ENCODE measurements around the gene MLC1. TPM values are rescaled to one million over a fixed set of nuclear protein-coding genes. Genes with fewer than 3 reads are reported as not detected.

MLC1 gene
- total RNA-seq, 2 donors from 2014 or later, result 0.18 TPM; not detected in 1

DNA sequence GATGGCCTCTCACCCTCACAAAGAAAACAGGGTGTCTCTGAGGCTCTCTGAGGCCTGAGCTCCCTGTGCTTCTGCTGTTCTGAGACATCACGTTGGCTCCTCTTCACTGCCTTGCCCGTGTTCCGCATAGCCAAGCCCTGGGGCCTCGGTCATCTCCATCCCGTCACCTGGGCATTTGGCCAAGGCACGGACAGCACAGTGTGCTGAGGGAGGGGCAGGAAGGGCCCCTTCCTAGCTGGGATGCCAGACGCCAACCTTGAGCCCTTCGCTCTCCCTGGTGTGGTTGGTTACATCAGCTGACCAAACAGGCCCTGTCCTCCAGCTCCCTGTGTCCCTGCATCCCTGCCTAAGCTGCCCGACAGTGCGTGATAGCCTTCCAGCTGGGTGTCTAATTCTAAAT, 30.5 kb upstream of the MLC1 start:
- no peak for DNase-seq

DNA sequence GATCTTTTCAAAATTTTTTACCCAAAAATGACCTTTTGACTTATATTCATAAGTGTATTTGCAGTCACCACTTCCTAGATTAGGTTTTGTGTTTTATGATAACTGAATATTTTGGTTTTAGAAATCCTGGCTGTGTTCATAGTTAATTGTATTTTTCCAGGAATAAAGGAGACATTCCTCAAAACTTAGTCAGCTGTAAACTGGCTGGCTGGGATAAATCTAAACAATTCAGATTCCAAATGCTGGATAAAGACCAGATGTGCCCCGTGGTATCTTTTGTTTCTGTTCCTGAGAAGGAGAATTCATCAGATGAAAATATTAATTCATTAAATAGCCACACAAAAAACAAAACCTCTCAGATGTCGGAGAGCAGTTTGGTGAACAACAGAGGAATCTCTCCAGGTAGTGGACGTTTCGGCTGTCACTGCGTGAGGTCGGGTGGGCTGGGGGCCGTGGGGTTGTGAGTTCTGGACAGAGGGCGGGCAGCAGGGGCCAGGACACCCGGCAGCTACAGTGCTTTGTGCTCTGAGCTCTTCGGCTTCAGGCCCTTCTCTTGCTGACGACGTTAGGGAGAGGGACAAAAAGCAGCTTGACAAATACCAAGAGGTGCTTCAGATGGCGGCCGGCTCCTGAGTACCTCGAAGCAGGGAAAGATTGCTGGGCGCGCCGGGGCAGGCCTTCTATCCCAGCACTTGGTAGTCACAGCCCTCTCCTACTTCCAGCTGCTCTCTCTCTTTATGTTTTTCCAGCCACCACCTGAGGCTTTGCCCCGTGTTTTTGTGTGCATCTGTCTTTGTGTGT, 29.2 kb upstream of the MLC1 start:
- Mint-ChIP-seq H3K4me1 (peaks cover 7% of the 10 kb centered on the region), H3K4me3 (no peak overlapping the region), H3K27ac (no peak overlapping the region), H3K9me3 (no peaks in the 10 kb centered on the region), H3K36me3 (ENCODE audit: low read depth) (no peaks in the 10 kb centered on the region), H3K27me3 (ENCODE audit: insufficient read depth) (peaks cover 5% of the 10 kb centered on the region)
- Histone ChIP-seq H3K36me3 (ENCODE audit: control insufficient read depth, insufficient read depth, low read length) (no peaks in the 10 kb centered on the region), H3K9me3 (ENCODE audit: control insufficient read depth, low read length) (no peaks in the 10 kb centered on the region), H3K27me3 (ENCODE audit: control insufficient read depth, insufficient read depth, low read length, poor library complexity, severe bottlenecking) (no peaks in the 10 kb centered on the region), H3K9ac (ENCODE audit: extremely low read depth, low read length, poor library complexity, severe bottlenecking) (no peak overlapping the region), H3K4me1 (ENCODE audit: control insufficient read depth, insufficient read depth, low read length) (no peaks in the 10 kb centered on the region), H3K4me3 (ENCODE audit: low read length) (no peak overlapping the region), H3K27ac (ENCODE audit: low read depth, low read length) (no peak overlapping the region)
- WGBS, 2 experiments (ENCODE audit: insufficient coverage in 1 of 2, insufficient read length in 1 of 2), result 73 to 88% methylated on average over 9 to 18 of the region's 19 CpGs
- TF ChIP-seq, protein P1, sequence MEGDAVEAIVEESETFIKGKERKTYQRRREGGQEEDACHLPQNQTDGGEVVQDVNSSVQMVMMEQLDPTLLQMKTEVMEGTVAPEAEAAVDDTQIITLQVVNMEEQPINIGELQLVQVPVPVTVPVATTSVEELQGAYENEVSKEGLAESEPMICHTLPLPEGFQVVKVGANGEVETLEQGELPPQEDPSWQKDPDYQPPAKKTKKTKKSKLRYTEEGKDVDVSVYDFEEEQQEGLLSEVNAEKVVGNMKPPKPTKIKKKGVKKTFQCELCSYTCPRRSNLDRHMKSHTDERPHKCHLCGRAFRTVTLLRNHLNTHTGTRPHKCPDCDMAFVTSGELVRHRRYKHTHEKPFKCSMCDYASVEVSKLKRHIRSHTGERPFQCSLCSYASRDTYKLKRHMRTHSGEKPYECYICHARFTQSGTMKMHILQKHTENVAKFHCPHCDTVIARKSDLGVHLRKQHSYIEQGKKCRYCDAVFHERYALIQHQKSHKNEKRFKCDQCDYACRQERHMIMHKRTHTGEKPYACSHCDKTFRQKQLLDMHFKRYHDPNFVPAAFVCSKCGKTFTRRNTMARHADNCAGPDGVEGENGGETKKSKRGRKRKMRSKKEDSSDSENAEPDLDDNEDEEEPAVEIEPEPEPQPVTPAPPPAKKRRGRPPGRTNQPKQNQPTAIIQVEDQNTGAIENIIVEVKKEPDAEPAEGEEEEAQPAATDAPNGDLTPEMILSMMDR (conservative IDR thresholded peaks at IDR 0.05), result no peak
- DNase-seq, result no peak

More for the DNA sequence above, 30.5 kb upstream of the MLC1 start:
- 93 to 100% methylated on average over 9 to 10 of the region's 10 CpGs for WGBS, 2 experiments (ENCODE audit: insufficient coverage in 1 of 2, insufficient read length in 1 of 2)
- Histone ChIP-seq H3K36me3 (ENCODE audit: control insufficient read depth, insufficient read depth, low read length) (no peaks in the 10 kb centered on the region), H3K4me1 (ENCODE audit: control insufficient read depth, insufficient read depth, low read length) (no peaks in the 10 kb centered on the region), H3K4me3 (ENCODE audit: low read length) (no peak overlapping the region), H3K9me3 (ENCODE audit: control insufficient read depth, low read length) (no peaks in the 10 kb centered on the region), H3K27ac (ENCODE audit: low read depth, low read length) (no peak overlapping the region), H3K9ac (ENCODE audit: extremely low read depth, low read length, poor library complexity, severe bottlenecking) (no peak overlapping the region), H3K27me3 (ENCODE audit: control insufficient read depth, insufficient read depth, low read length, poor library complexity, severe bottlenecking) (no peaks in the 10 kb centered on the region)
- H3K27ac Mint-ChIP-seq, result no peak overlapping the region
- no peaks in the 10 kb centered on the region for H3K9me3 Mint-ChIP-seq
- no peak overlapping the region for H3K4me3 Mint-ChIP-seq
- no peaks in the 10 kb centered on the region for H3K36me3 Mint-ChIP-seq (ENCODE audit: low read depth)
- H3K27me3 Mint-ChIP-seq (ENCODE audit: insufficient read depth), result peaks cover 8% of the 10 kb centered on the region
- TF ChIP-seq, protein P1 (conservative IDR thresholded peaks at IDR 0.05), result no peak
- peaks cover 9% of the 10 kb centered on the region for H3K4me1 Mint-ChIP-seq

DNA sequence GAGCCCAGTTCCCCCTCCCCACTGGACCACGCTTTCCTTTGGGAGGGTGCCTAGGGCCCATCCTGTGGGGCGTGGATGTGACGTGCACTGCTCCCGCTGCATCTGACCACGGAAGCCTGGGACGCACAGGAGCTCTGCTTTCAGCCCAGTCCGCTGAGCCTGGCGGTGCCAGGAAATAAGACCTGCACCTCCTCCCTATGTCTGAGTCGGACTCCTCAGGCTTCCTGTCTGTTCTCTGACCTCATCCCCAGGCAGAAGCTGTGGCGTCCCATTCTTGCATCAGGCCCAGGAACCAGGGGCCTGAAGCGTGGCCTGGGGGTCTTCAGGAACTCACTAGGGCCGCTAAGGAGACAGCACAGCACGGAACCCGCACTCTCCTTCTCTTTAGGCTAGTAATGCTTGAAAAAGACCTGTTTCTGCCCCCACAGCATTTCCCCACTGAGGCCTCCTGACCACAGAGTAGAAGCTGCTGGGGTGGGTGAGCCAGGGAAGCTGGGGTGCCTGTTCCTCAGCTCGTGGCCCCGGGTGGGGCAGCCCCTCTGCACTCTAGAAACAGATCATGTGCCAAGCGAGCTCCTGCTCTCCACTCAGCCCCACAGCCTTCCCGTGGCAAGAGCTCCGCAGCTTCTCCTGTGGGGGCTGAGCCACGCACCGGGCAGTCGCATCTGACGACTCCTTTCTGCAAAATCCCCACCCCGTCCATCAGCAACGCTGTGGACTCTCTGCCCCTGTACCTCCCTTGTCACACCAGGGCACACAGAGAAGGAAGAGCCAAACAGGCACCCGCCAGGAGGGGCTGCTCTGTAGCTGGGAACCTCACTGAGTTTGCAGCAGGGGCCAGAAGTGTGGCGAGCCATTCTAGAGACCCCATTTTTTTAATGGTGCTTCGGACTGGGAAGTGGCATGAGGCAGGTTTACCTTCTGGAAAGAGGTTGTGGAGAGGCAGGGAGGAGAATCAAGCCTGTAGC, 27.2 kb upstream of the MLC1 start:
- H3K4me3 ChIP-seq (ENCODE audit: low read length), result no peak overlapping the region
- WGBS, 2 experiments (ENCODE audit: insufficient coverage in 1 of 2, insufficient read length in 1 of 2), result 90 to 93% methylated on average over 16 to 28 of the region's 28 CpGs
- H3K36me3 ChIP-seq (ENCODE audit: control insufficient read depth, insufficient read depth, low read length), result no peaks in the 10 kb centered on the region
- peaks cover 5% of the 10 kb centered on the region for H3K27me3 Mint-ChIP-seq (ENCODE audit: insufficient read depth)
- H3K27me3 ChIP-seq (ENCODE audit: control insufficient read depth, insufficient read depth, low read length, poor library complexity, severe bottlenecking), result no peaks in the 10 kb centered on the region
- H3K9me3 ChIP-seq (ENCODE audit: control insufficient read depth, low read length), result no peaks in the 10 kb centered on the region
- no peak overlapping the region for H3K27ac Mint-ChIP-seq
- no peak for DNase-seq
- H3K9me3 Mint-ChIP-seq, result no peaks in the 10 kb centered on the region
- H3K4me3 Mint-ChIP-seq, result no peak overlapping the region
- no peaks in the 10 kb centered on the region for H3K4me1 ChIP-seq (ENCODE audit: control insufficient read depth, insufficient read depth, low read length)
- no peak overlapping the region for H3K9ac ChIP-seq (ENCODE audit: extremely low read depth, low read length, poor library complexity, severe bottlenecking)
- H3K4me1 Mint-ChIP-seq, result no peaks in the 10 kb centered on the region
- H3K27ac ChIP-seq (ENCODE audit: low read depth, low read length), result no peak overlapping the region
- TF ChIP-seq, protein P1 (conservative IDR thresholded peaks at IDR 0.05), result no peak
- H3K36me3 Mint-ChIP-seq (ENCODE audit: low read depth), result no peaks in the 10 kb centered on the region

Measured in endodermal cell (in vitro differentiated cells).